NCI-H2107 (cell line): ENCODE results near the gene UBFD1.
"Not testable (repeated sequence)": the region's sequence is repeated elsewhere in the genome, so short reads cannot be mapped to it uniquely, and the experiment has no call there.

Experiments
- DNase-seq: peaks from one replicate; lab custom pipeline; 2025; lab: John Stamatoyannopoulos, UW

UBFD1 gene

DNA sequence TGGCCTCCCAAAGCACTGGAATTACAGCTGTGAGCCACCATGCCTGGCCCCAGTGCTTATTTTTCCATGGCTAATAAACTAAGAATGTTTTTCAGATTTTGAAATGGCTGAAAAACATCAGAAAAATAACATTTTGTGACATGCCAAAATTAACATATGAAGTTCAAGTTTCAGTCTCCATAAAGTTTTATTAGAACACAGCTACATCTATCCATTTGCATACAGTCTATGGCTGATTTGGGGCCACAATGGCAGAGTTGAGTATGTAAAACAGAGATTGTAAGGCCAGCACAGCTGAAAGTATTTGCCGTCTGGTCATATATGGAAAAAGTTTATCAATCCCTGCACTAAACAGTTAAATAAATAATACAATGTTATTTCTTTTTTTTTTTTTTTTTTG, 52.4 kb downstream of the UBFD1 start:
- no peak for DNase-seq

DNA sequence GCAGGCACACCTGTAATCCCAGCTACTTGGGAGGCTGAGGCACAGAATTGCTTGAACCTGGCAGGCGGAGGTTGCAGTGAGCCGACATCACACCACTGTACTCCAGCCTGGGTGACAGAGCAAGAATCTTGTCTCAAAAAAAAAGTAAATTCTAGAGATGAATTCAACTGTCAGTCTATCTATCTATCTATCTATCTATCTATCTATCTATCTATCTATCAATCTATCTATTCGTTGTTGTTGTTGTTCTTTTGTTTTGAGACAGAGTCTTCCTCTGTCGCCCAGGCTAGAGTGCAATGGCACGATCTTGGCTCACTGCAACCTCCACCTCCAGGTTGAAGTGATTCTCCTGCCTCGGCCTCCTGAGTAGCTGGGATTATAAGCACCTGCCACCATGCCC, 53.4 kb downstream of the UBFD1 start:
- DNase-seq: not testable (repeated sequence)

DNA sequence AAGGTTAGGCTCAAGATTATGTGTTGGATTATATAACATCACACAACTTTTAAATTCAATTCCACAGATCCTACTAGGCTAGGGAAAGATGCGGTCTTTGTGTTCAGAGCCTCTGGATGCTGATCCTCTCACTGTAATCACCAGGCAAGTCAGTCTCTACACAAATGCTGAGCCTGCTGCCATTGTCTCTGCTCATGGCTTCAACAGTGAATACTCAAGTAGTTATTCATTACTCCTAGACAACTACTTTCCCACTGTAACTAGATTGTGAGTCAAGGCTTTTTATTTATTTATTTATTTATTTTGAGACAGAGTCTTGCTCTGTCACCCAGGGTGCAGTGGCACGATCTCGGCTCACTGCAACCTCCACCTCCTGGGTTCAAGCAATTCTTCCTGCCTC, 54.4 kb downstream of the UBFD1 start:
- no peak for DNase-seq

DNA sequence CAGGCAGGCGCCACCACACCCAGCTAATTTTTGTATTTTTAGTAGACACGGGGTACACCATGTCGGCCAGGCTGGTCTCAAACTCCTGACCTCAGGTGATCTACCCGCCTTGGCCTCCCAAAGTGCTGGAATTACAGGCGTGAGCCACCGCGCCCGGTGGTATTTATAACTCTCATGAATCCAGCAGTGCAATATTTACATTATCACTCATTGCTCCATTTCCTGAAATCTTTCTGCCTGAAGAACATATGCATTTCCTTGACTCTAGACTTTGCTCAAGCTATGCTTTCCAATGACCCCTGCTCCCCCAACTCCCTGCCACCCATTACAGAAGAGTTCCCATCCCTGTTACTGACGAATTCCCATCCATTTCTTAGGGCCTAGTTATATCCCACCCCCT, 58.3 kb downstream of the UBFD1 start:
- no peak for DNase-seq
